OCI-LY7 (cell line): ENCODE data around the gene CEP170B. TPM values are rescaled to one million over a fixed set of nuclear protein-coding genes. Genes with fewer than 3 reads are reported as not detected.

Experiments used
- BruUV-seq: library from RNA; stranded (reverse); fragments of 400-500 nt; replicated peaks from 2 replicates; lab custom pipeline; 2021; lab: Mats Ljungman, UMichigan
- CTCF ChIA-PET: fragments of 300-600 bp; sonication (Branson Sonifier 250); formaldehyde crosslinking; loops from one replicate; lab custom pipeline; 2022; ENCODE audit warnings: antibody characterized with exemption; ENCODE audit not compliant: unreplicated experiment; lab: Charles Lee
- POLR2A ChIA-PET: fragments of 300-600 bp; sonication (Branson Sonifier 250); formaldehyde crosslinking; loops from one replicate; lab custom pipeline; 2022; ENCODE audit warnings: antibody characterized with exemption; lab: Charles Lee
- DNase-seq: peaks from one replicate; pipeline ENCODE4 v3.0.0-alpha.2; 2015; ENCODE audit warnings: low spot score
- H2AFZ ChIP-seq: fragments of 200-600 bp; sonication (generic), shearing (Covaris generic); 2 replicates; pipeline ENCODE4 v1.6.1; 2014; ENCODE audit warnings: mild to moderate bottlenecking, antibody characterized with exemption, low read length, moderate library complexity
- H3K27ac ChIP-seq: fragments of 200-600 bp; sonication (generic); 2 replicates; pipeline ENCODE4 v1.5.1; 2014; ENCODE audit warnings: mixed run types, low read depth, mild to moderate bottlenecking, moderate library complexity, low read length, inconsistent platforms; ENCODE audit not compliant: poor library complexity, severe bottlenecking
- H3K36me3 ChIP-seq: fragments of 200-600 bp; sonication (generic); 2 replicates; pipeline ENCODE4 v1.6.1; 2014; ENCODE audit warnings: mild to moderate bottlenecking, antibody characterized with exemption, low read length, moderate library complexity, mixed read lengths; ENCODE audit not compliant: insufficient read depth
- H3K4me1 ChIP-seq: fragments of 200-600 bp; sonication (generic); 2 replicates; pipeline ENCODE4 v1.5.1; 2014; ENCODE audit warnings: mild to moderate bottlenecking, low read length; ENCODE audit not compliant: insufficient read depth, poor library complexity, severe bottlenecking
- H3K4me2 ChIP-seq: fragments of 200-600 bp; sonication (generic); 2 replicates; pipeline ENCODE4 v1.6.1; 2014; ENCODE audit warnings: mild to moderate bottlenecking, low read length
- H3K4me3 ChIP-seq: fragments of 200-600 bp; sonication (generic); 2 replicates; pipeline ENCODE4 v1.5.1; 2014; ENCODE audit warnings: mild to moderate bottlenecking, low read depth, low read length; ENCODE audit not compliant: poor library complexity, severe bottlenecking
- H3K79me2 ChIP-seq: fragments of 200-600 bp; sonication (generic); 2 replicates; pipeline ENCODE4 v1.6.1; 2016; ENCODE audit warnings: low read depth, mild to moderate bottlenecking, low read length, moderate library complexity, mixed read lengths; ENCODE audit not compliant: insufficient read depth
- H3K9me2 ChIP-seq: fragments of 200-600 bp; sonication (generic); 2 replicates; pipeline ENCODE4 v1.6.1; 2016; ENCODE audit warnings: mild to moderate bottlenecking, low read length, mixed read lengths; ENCODE audit not compliant: insufficient read depth
- H3K9me3 ChIP-seq: fragments of 200-600 bp; sonication (generic); 2 replicates; pipeline ENCODE4 v1.6.1; 2014; ENCODE audit warnings: mild to moderate bottlenecking, mixed run types, low read length, mixed read lengths
- H4K20me1 ChIP-seq: fragments of 200-600 bp; sonication (generic); 2 replicates; pipeline ENCODE4 v1.6.1; 2014; ENCODE audit warnings: mild to moderate bottlenecking, antibody characterized with exemption, low read length, moderate library complexity, mixed read lengths; ENCODE audit not compliant: insufficient read depth
- EZH2phosphoT487 ChIP-seq: fragments of 200-600 bp; sonication (generic); IDR thresholded peaks from 2 replicates; pipeline ENCODE4 v1.6.1; 2018; ENCODE audit warnings: low read depth, borderline replicate concordance, mild to moderate bottlenecking, mixed run types, antibody characterized with exemption, low read length, moderate library complexity, mixed read lengths
- intact Hi-C: fragments of 100-400 bp; cut with micrococcal nuclease; formaldehyde crosslinking; loops from one replicate; pipeline ENCODE4 v1.10.0; 2022; ENCODE audit not compliant: unreplicated experiment
- total RNA-seq, 2 experiments: library from RNA; depleted of rRNA in 1 of 2; stranded (reverse); fragments of >200 nt in 1 of 2; shearing (Covaris generic) in 1 of 2; gene quantifications; 2 replicates each; pipeline ENCODE4 v1.2.3, GENCODE V29; 2014 to 2022
- TF ChIP-seq, protein P1 (sequence below): fragments of 200-600 bp; sonication (generic); conservative IDR thresholded peaks from 2 replicates; pipeline ENCODE4 v1.5.1; 2014; ENCODE audit warnings: mild to moderate bottlenecking, antibody characterized with exemption, low read length, moderate library complexity, mixed read lengths

The CEP170B gene
- total RNA-seq, 2 experiments from 2014 or later = 0.10 to 0.16 TPM

DNA sequence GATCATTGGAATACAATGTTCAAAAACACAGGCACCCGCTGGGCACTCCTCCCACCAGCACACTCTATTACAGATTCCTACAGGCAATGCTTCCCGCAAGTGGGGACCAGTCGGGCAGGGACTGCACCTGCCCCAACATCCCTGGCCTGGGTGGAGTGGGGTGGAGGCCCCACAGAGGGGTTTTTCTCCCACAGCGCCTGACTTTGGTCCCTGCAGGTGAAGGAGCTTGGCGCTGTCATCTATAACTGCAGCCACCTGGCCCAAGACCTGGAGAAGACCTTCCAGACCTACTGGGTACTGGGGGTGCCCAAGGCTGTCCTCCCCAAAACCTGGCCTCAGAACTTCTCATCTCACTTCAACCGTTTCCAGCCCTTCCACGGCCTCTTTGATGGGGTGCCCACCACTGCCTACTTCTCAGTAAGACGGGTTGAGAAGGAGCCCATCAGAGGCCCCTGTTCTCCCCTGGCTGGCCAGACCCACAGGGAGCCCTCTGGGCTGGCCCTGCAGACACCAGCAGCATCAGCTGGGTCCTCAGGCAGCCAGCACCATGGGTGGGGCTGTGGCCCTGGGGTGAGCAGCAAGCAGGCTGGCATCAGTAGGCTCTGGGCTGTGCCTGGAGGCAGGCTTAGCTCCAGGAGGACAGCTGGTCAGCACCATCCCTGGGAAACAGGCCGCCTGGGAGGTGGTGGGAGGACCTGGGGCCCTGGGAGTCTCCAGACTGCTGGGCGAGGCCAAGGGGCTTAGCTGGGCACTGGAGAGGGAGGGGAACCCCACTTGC, 65.6 kb downstream of the CEP170B start:
- H3K4me1 ChIP-seq = peaks cover 26% of the 10 kb centered on the region
- no peak for DNase-seq
- ChIA-PET POLR2A (no interaction called here), CTCF (no interaction called here)
- 0 out of 2 replicates have a peak, but pooled peaks cover 4% of the 10 kb centered on the region for H4K20me1 ChIP-seq
- H3K27ac ChIP-seq = no peak overlapping the region
- no peaks in the 10 kb centered on the region for H3K36me3 ChIP-seq
- H3K79me2 ChIP-seq = no peaks in the 10 kb centered on the region
- no peaks in the 10 kb centered on the region for H3K9me3 ChIP-seq
- H3K4me3 ChIP-seq = no peak overlapping the region
- H3K4me2 ChIP-seq = no peak overlapping the region
- no peaks in the 10 kb centered on the region for H3K9me2 ChIP-seq
- no peak for TF ChIP-seq EZH2phosphoT487
- TF ChIP-seq, protein P1, sequence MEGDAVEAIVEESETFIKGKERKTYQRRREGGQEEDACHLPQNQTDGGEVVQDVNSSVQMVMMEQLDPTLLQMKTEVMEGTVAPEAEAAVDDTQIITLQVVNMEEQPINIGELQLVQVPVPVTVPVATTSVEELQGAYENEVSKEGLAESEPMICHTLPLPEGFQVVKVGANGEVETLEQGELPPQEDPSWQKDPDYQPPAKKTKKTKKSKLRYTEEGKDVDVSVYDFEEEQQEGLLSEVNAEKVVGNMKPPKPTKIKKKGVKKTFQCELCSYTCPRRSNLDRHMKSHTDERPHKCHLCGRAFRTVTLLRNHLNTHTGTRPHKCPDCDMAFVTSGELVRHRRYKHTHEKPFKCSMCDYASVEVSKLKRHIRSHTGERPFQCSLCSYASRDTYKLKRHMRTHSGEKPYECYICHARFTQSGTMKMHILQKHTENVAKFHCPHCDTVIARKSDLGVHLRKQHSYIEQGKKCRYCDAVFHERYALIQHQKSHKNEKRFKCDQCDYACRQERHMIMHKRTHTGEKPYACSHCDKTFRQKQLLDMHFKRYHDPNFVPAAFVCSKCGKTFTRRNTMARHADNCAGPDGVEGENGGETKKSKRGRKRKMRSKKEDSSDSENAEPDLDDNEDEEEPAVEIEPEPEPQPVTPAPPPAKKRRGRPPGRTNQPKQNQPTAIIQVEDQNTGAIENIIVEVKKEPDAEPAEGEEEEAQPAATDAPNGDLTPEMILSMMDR = no peak
- no peak overlapping the region for H2AFZ ChIP-seq
- intact Hi-C loops = no loop called here
- BruUV-seq = no TSS peak

DNA sequence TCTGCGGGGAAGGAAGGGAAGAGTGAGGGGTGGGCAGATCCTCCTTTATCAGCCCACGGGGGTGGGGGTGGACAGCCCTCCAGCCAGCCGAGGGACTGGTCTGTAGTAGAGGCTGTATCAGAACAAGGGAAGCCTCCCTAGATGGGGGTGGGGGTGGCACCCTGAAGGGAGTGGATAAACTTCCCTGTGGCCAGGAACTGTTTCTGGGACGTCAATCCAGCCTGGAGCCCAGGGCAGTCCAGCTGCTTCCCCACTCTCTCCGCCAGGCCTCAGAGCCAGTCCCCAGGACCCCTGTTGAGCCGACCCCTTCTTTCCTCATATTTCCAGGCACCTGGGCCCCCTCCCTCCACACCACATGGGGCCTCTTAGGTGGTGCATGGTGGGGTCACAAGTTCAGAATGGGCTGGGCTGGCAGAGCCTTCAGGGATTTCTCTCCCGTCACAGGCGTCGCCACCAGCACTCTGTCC, 66.3 kb downstream of the CEP170B start:
- POLR2A ChIA-PET = no interaction called here

More for the DNA sequence above, 66.3 kb downstream of the CEP170B start:
- CTCF ChIA-PET = no interaction called here
- Histone ChIP-seq H3K4me1 (peaks cover 20% of the 10 kb centered on the region), H4K20me1 (0 out of 2 replicates have a peak, but pooled peaks cover under 1% of the 10 kb centered on the region), H3K9me2 (no peaks in the 10 kb centered on the region), H3K36me3 (no peaks in the 10 kb centered on the region), H3K4me3 (no peak overlapping the region), H3K9me3 (no peaks in the 10 kb centered on the region), H2AFZ (no peak overlapping the region), H3K27ac (no peak overlapping the region), H3K79me2 (no peaks in the 10 kb centered on the region), H3K4me2 (no peak overlapping the region)
- no TSS peak for BruUV-seq
- no peak for DNase-seq
- intact Hi-C loops = no loop called here
- no peak for TF ChIP-seq EZH2phosphoT487
- TF ChIP-seq, protein P1 = no peak
